ENCODE data around the gene LSS.

The LSS gene

DNA sequence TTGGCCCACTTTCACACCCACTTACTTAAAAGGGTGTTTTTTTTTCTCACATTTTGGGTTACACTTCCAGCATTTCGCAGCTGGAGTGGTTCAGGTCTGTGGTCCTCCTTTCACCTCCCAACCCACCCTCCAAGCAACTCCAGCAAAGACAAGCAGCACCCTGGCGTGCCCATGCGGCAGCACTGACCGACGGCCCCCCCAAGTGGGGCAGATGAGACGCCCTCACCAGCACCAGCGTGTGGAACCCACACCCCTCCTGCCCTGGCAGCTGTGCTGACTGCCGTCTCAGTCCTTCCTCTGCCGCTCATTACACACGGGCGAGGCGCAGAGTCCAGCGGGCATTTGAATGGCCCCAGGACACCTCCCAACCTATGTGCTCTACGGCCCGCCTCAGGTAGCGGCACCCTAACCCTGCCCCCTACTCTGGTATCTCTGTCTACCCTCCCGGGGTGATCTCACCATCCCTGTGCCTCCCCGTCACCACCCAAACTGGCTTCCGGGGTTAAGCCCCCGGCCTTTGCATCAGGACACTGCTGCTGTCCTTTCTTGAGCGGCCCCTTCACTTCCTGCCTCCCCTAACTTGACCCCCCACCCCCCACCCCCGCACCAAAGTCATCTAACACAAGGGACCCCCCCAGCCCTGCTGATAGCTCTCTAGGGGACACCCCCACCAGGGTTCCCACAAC is 10.9 kb downstream of the LSS start:
- no peak overlapping the region for H3K4me2 ChIP-seq (ENCODE audit: low read depth, low read length)
- H3K9me2 ChIP-seq (replicated peaks; ENCODE audit: insufficient read depth, low read length): no peaks in the 10 kb centered on the region
- H3K9ac ChIP-seq (ENCODE audit: low read length): no peak overlapping the region
- DNase-seq: no peak
- no peaks in the 10 kb centered on the region for H3F3A ChIP-seq (ENCODE audit: insufficient read depth, low read length)
- H3K79me2 ChIP-seq (ENCODE audit: low read length): peaks cover 28% of the 10 kb centered on the region
- H3K9me3 ChIP-seq (replicated peaks; ENCODE audit: insufficient read depth, low read length): no peaks in the 10 kb centered on the region
- H3K36me3 ChIP-seq (replicated peaks; ENCODE audit: insufficient read depth, low read length): peaks cover 7% of the 10 kb centered on the region
- H2AFZ ChIP-seq (ENCODE audit: low read length): no peak overlapping the region
- no peak overlapping the region for H3K27ac ChIP-seq (ENCODE audit: low read length)
- TF ChIP-seq, protein P1, sequence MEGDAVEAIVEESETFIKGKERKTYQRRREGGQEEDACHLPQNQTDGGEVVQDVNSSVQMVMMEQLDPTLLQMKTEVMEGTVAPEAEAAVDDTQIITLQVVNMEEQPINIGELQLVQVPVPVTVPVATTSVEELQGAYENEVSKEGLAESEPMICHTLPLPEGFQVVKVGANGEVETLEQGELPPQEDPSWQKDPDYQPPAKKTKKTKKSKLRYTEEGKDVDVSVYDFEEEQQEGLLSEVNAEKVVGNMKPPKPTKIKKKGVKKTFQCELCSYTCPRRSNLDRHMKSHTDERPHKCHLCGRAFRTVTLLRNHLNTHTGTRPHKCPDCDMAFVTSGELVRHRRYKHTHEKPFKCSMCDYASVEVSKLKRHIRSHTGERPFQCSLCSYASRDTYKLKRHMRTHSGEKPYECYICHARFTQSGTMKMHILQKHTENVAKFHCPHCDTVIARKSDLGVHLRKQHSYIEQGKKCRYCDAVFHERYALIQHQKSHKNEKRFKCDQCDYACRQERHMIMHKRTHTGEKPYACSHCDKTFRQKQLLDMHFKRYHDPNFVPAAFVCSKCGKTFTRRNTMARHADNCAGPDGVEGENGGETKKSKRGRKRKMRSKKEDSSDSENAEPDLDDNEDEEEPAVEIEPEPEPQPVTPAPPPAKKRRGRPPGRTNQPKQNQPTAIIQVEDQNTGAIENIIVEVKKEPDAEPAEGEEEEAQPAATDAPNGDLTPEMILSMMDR (IDR thresholded peaks at IDR 0.05; ENCODE audit: low read length): no peak
- no peak for TF ChIP-seq EZH2 (optimal IDR thresholded peaks at IDR 0.05; ENCODE audit: low read depth, low read length)
- TF ChIP-seq EZH2phosphoT487 (IDR thresholded peaks at IDR 0.05; ENCODE audit: low read length): no peak
- H3K4me3 ChIP-seq (ENCODE audit: low read length): no peak overlapping the region
- H3K27me3 ChIP-seq (replicated peaks; ENCODE audit: insufficient read depth, low read length): no peaks in the 10 kb centered on the region
- 0 out of 2 replicates have a peak, but pooled peaks cover 2% of the 10 kb centered on the region for H4K20me1 ChIP-seq (ENCODE audit: insufficient read depth, low read length)
- no peaks in the 10 kb centered on the region for H3K4me1 ChIP-seq (ENCODE audit: low read length)

DNA sequence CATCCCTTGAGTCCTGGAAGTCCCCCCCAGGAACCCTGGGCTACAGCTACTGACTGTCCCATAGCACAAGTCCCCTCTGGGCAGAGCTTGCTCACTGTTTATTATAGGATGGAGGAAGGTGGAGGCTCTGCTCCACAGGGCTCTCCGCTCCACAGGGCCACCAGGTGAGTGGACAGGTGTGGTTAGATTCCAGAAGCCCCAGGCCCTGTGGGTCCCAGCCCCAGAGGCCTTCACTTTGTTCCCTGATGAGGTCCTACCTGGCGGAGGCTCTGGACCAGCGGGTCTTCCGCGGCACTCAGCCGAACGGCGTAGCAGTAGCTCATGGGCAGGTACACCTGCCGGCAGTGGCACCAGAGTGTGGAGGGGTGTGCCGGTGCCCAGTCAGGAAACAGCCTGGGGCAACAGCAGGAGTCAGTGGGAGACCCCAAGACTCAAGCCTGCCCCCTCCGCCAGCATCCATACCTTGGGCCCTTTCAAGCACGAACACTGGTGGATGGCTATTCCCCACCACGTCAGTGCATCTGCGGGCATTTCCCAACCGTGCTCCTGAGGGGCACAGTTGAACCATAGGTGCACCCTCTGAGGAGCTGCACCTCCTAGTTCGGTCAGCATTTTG is 12.3 kb downstream of the LSS start:
- H3K27me3 ChIP-seq (replicated peaks; ENCODE audit: insufficient read depth, low read length): no peaks in the 10 kb centered on the region
- TF ChIP-seq EZH2phosphoT487 (IDR thresholded peaks at IDR 0.05; ENCODE audit: low read length): no peak
- TF ChIP-seq EZH2 (optimal IDR thresholded peaks at IDR 0.05; ENCODE audit: low read depth, low read length): no peak
- TF ChIP-seq, protein P1 (IDR thresholded peaks at IDR 0.05; ENCODE audit: low read length): no peak
- no peaks in the 10 kb centered on the region for H3K9me2 ChIP-seq (replicated peaks; ENCODE audit: insufficient read depth, low read length)
- H3K4me2 ChIP-seq (ENCODE audit: low read depth, low read length): no peak overlapping the region
- H3K79me2 ChIP-seq (ENCODE audit: low read length): peaks cover 18% of the 10 kb centered on the region; the same call in 1 of the 2 replicates
- no peak overlapping the region for H3K4me3 ChIP-seq (ENCODE audit: low read length)
- no peaks in the 10 kb centered on the region for H3K4me1 ChIP-seq (ENCODE audit: low read length)
- no peaks in the 10 kb centered on the region; the same call in 1 of the 2 replicates for H3K36me3 ChIP-seq (replicated peaks; ENCODE audit: insufficient read depth, low read length)
- H3F3A ChIP-seq (ENCODE audit: insufficient read depth, low read length): no peaks in the 10 kb centered on the region
- H3K9me3 ChIP-seq (replicated peaks; ENCODE audit: insufficient read depth, low read length): no peaks in the 10 kb centered on the region
- no peak overlapping the region for H3K9ac ChIP-seq (ENCODE audit: low read length)
- H4K20me1 ChIP-seq (ENCODE audit: insufficient read depth, low read length): no peaks in the 10 kb centered on the region
- no peak overlapping the region for H2AFZ ChIP-seq (ENCODE audit: low read length)
- no peak for DNase-seq
- H3K27ac ChIP-seq (ENCODE audit: low read length): no peak overlapping the region

DNA sequence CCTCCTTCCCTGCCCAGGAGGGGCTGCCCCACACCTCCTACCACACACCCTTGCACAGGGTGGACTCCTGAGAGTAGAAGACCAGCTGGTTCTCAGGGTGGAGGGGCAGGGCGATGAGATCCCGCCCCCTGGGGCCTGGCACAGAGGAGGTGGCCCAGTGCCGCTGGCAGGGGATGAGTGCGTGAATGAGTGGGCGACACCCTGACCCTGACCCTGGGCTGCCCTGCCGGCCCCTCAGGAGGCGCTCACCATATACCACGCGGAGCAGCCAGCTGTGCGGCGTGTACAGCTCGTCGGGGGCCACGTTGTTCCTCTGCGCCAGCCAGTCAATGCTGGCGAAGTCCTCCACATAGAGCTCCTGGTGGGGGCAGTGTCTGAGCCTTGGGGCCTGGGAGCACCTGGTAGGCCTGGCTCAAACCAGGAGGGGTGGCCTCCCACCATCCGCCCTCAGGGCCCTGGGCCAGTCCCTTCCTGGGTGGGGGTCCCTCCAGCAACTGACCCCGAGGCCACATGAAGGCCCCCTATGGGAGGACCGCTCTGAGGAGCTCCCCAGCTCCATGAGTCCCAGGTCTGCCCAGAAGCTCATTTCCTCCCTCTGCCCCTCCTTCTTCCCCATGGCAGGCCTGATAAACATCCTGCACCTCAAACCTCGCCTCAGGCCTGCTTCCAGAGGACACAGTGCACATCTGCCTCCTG is 13.0 kb downstream of the LSS start:
- no peaks in the 10 kb centered on the region for H3K4me1 ChIP-seq (ENCODE audit: low read length)
- no peaks in the 10 kb centered on the region for H3K9me2 ChIP-seq (replicated peaks; ENCODE audit: insufficient read depth, low read length)
- H3K27me3 ChIP-seq (replicated peaks; ENCODE audit: insufficient read depth, low read length): no peaks in the 10 kb centered on the region
- no peak overlapping the region for H3K4me3 ChIP-seq (ENCODE audit: low read length)
- no peaks in the 10 kb centered on the region for H4K20me1 ChIP-seq (ENCODE audit: insufficient read depth, low read length)
- peaks cover 13% of the 10 kb centered on the region; the same call in 1 of the 2 replicates for H3K79me2 ChIP-seq (ENCODE audit: low read length)
- no peak overlapping the region for H3K9ac ChIP-seq (ENCODE audit: low read length)
- H3K4me2 ChIP-seq (ENCODE audit: low read depth, low read length): no peak overlapping the region
- no peaks in the 10 kb centered on the region for H3K9me3 ChIP-seq (replicated peaks; ENCODE audit: insufficient read depth, low read length)
- H2AFZ ChIP-seq (ENCODE audit: low read length): no peak overlapping the region
- TF ChIP-seq, protein P1 (IDR thresholded peaks at IDR 0.05; ENCODE audit: low read length): no peak
- no peak for TF ChIP-seq EZH2phosphoT487 (IDR thresholded peaks at IDR 0.05; ENCODE audit: low read length)
- no peak for DNase-seq
- no peaks in the 10 kb centered on the region; the same call in 1 of the 2 replicates for H3K36me3 ChIP-seq (replicated peaks; ENCODE audit: insufficient read depth, low read length)
- no peak overlapping the region for H3K27ac ChIP-seq (ENCODE audit: low read length)
- no peaks in the 10 kb centered on the region for H3F3A ChIP-seq (ENCODE audit: insufficient read depth, low read length)

Measured in MM.1S (cell line).